ENCODE measurements around the gene RHOF. TPM values are rescaled to one million over a fixed set of nuclear protein-coding genes. Genes with fewer than 3 reads are reported as not detected.

RHOF gene
- total and polyA plus RNA-seq, 7 experiments from 2014 or later = 69.2 to 164 (median 123) TPM

- Mint-ChIP-seq H3K27me3 (no peaks in the 10 kb centered on the region), H3K9me3 (no peaks in the 10 kb centered on the region), H3K4me3 (no peak overlapping the region), H3K4me1 (peaks cover 0 to 2% (median 0%) of the 10 kb centered on the region in 7 donors), H3K27ac (no peak overlapping the region), H3K36me3 (no peaks in the 10 kb centered on the region)
- POLR2A ChIA-PET = no interaction called here
- ATAC-seq (no peak), DNase-seq (no peak)
- Histone ChIP-seq H3K27me3 (ENCODE audit: control insufficient read depth in 2 of 2, insufficient read depth in 2 of 2, low read length in 2 of 2) (no peaks in the 10 kb centered on the region), H3K27ac (ENCODE audit: low read depth, low read length) (no peak overlapping the region), H3K9me3 (ENCODE audit: control insufficient read depth in 2 of 3, low read length in 3 of 3) (no peaks in the 10 kb centered on the region), H3K4me1 (ENCODE audit: control insufficient read depth in 2 of 2, insufficient read depth in 2 of 2, low read length in 2 of 2) (no peaks in the 10 kb centered on the region), H3K36me3 (ENCODE audit: control insufficient read depth in 2 of 3, insufficient read depth in 3 of 3, low read length in 3 of 3) (no peaks in the 10 kb centered on the region), H3K4me3 (ENCODE audit: low read length) (no peak overlapping the region)
- CTCF ChIA-PET = no interaction called here
- intact Hi-C loops (cut with micrococcal nuclease) = no loop called here
These were observed 62.0 kb downstream of the RHOF start for GRCh38 chr12:121731473-121731872.

GRCh38 chr12:121729021-121729420 is 64.5 kb downstream of the RHOF start:
- no peaks in the 10 kb centered on the region for H3K4me1 ChIP-seq (ENCODE audit: control insufficient read depth in 2 of 2, insufficient read depth in 2 of 2, low read length in 2 of 2)
- no peak for ATAC-seq
- ChIA-PET CTCF (no interaction called here), POLR2A (interaction anchor here (0.5 kb wide), 1 partner anchor 220 kb away, joined by 4 read pairs; no protein-coding TSS in a partner anchor)
- H3K36me3 ChIP-seq (ENCODE audit: control insufficient read depth in 2 of 3, insufficient read depth in 3 of 3, low read length in 3 of 3) = no peaks in the 10 kb centered on the region
- no peaks in the 10 kb centered on the region for H3K27me3 ChIP-seq (ENCODE audit: control insufficient read depth in 2 of 2, insufficient read depth in 2 of 2, low read length in 2 of 2)
- no peaks in the 10 kb centered on the region for H3K9me3 Mint-ChIP-seq
- H3K4me3 ChIP-seq (ENCODE audit: low read length) = no peak overlapping the region
- no peaks in the 10 kb centered on the region for H3K27me3 Mint-ChIP-seq
- DNase-seq = no peak
- no peak overlapping the region for H3K4me3 Mint-ChIP-seq
- peaks cover 0 to 2% (median 0%) of the 10 kb centered on the region in 7 donors for H3K4me1 Mint-ChIP-seq
- H3K27ac Mint-ChIP-seq = peak overlapping the region in 1 of 9 donors; percentile 31
- H3K9me3 ChIP-seq (ENCODE audit: control insufficient read depth in 2 of 3, low read length in 3 of 3) = no peaks in the 10 kb centered on the region
- H3K36me3 Mint-ChIP-seq = peaks cover 0 to 8% (median 2%) of the 10 kb centered on the region in 5 donors
- intact Hi-C loops (cut with micrococcal nuclease) = no loop called here
- no peak overlapping the region for H3K27ac ChIP-seq (ENCODE audit: low read depth, low read length)

Other genes with a start within 250 kb of the RHOF start
- gene KDM2B, start 212.7 kb downstream of the RHOF start, total RNA-seq = 10 to 100 TPM; 66.4 to 91.7 (median 80.7) TPM
- gene KDM2B, start 212.7 kb downstream of the RHOF start, polyA plus RNA-seq = 10 to 100 TPM; 12.6 to 22.5 TPM
- gene ORAI1, start 167.2 kb downstream of the RHOF start, total RNA-seq = 10 to 100 TPM; 34.4 to 73.5 (median 50.6) TPM
- gene ORAI1, start 167.2 kb downstream of the RHOF start, polyA plus RNA-seq = 100 to 1,000 TPM; 180 to 256 TPM
- 10 to 100 TPM in 2 of 5 experiments, 1 to 10 TPM in 3; 2.3 to 19.2 (median 9.6) TPM for gene MORN3, start 124.0 kb downstream of the RHOF start, total RNA-seq
- 1 to 10 TPM; 2.3 to 8.7 TPM for gene MORN3, start 124.0 kb downstream of the RHOF start, polyA plus RNA-seq
- 10 to 100 TPM in 2 of 5 experiments, 1 to 10 TPM in 3; 7.3 to 14.3 (median 9.2) TPM for gene TMEM120B, start 80.9 kb downstream of the RHOF start, total RNA-seq
- gene TMEM120B, start 80.9 kb downstream of the RHOF start, polyA plus RNA-seq = 1 to 10 TPM; 1.3 to 2.0 TPM
- 100 to 1,000 TPM in 1 of 5 experiments, 10 to 100 TPM in 4; 35.1 to 124 (median 79.2) TPM for gene SETD1B, start 10.3 kb upstream of the RHOF start, total RNA-seq
- 1 to 10 TPM; 2.1 to 4.3 TPM for gene SETD1B, start 10.3 kb upstream of the RHOF start, polyA plus RNA-seq
- not detected for gene HPD, start 65.2 kb upstream of the RHOF start, total RNA-seq
- not detected for gene HPD, start 65.2 kb upstream of the RHOF start, polyA plus RNA-seq
- gene PSMD9, start 95.1 kb upstream of the RHOF start, total RNA-seq = 10 to 100 TPM; 36.7 to 55.2 (median 46.9) TPM
- 10 to 100 TPM; 85.3 to 92.6 TPM for gene PSMD9, start 95.1 kb upstream of the RHOF start, polyA plus RNA-seq
- 1 to 10 TPM in 2 of 5 experiments, under 1 TPM in 3; 0.38 to 1.5 (median 0.88) TPM for gene CFAP251, start 124.9 kb upstream of the RHOF start, total RNA-seq
- gene CFAP251, start 124.9 kb upstream of the RHOF start, polyA plus RNA-seq = not detected
- 1 to 10 TPM; 4.1 to 6.6 (median 5.4) TPM for gene BCL7A, start 228.2 kb upstream of the RHOF start, total RNA-seq
- gene BCL7A, start 228.2 kb upstream of the RHOF start, polyA plus RNA-seq = 10 to 100 TPM in 1 of 2 donors, 1 to 10 TPM in 1; 4.0 to 11.9 TPM